GM12892 (cell line): ENCODE measurements around the gene OR51B4.

Experiments
- POLR2A ChIP-seq: IDR thresholded peaks from 2 replicates; pipeline ENCODE4 v1.6.1; 2011; ENCODE audit warnings: low read depth, low read length, control low read depth
- POLR2AphosphoS5 ChIP-seq: IDR thresholded peaks from 2 replicates; pipeline ENCODE4 v1.6.1; 2011; ENCODE audit warnings: low read depth, low read length, control low read depth
- TAF1 ChIP-seq: IDR thresholded peaks from 2 replicates; pipeline ENCODE4 v1.6.1; 2011; ENCODE audit warnings: low read depth, mild to moderate bottlenecking, control low read depth, low read length, borderline replicate concordance

DNA sequence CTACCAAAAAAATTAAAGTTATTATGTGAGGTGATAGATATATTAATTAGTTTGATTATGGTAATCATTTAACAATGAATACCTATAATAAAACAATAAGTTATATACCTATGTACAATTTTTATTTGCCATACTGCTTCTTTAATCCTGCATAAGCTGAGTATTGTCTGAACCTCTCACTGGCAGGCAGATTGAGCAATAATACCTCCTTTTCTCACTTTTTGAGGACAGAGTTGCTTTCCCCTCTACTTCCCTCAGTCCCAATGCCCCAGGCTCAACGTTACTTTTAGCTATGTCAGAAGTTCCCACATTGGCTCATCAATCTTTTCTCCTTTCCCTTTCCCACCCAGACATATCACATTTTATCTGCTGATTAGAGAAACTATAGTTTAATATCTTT is 47.8 kb upstream of the OR51B4 start:
- TF ChIP-seq TAF1 (no peak), POLR2A (no peak), POLR2AphosphoS5 (no peak)
